HUES48 (cell line): ENCODE data around the gene TAF11.

Experiments used
- H3K27ac ChIP-seq: one replicate; pipeline ENCODE4 v1.7.0; 2013; ENCODE audit warnings: low read depth, low read length, inconsistent platforms
- H3K27me3 ChIP-seq: 2 replicates; pipeline ENCODE4 v1.6.1; 2013; ENCODE audit warnings: mild to moderate bottlenecking, low read length; ENCODE audit not compliant: control insufficient read depth, insufficient read depth
- H3K36me3 ChIP-seq: 2 replicates; pipeline ENCODE4 v1.6.1; 2013; ENCODE audit warnings: low read length; ENCODE audit not compliant: control insufficient read depth, insufficient read depth
- H3K4me1 ChIP-seq: 2 replicates; pipeline ENCODE4 v1.6.1; 2013; ENCODE audit warnings: mild to moderate bottlenecking, low read length; ENCODE audit not compliant: control insufficient read depth, insufficient read depth
- H3K4me3 ChIP-seq: 2 replicates; pipeline ENCODE4 v1.5.1; 2013; ENCODE audit warnings: mild to moderate bottlenecking, low read depth, low read length
- H3K9ac ChIP-seq: 2 replicates; pipeline ENCODE4 v1.6.1; 2013; ENCODE audit warnings: mild to moderate bottlenecking, low read depth, low read length, moderate library complexity
- H3K9me3 ChIP-seq: 2 replicates; pipeline ENCODE4 v1.6.1; 2013; ENCODE audit warnings: low read length; ENCODE audit not compliant: control insufficient read depth, insufficient read depth

Gene TAF11

GRCh38 chr6:34920097-34920496 lies 32.3 kb upstream of the TAF11 start:
- H3K27ac ChIP-seq, result no peak overlapping the region
- no peaks in the 10 kb centered on the region for H3K9me3 ChIP-seq
- H3K4me3 ChIP-seq, result no peak overlapping the region
- no peaks in the 10 kb centered on the region for H3K36me3 ChIP-seq
- peaks cover 12% of the 10 kb centered on the region; the same call in 1 of the 2 replicates for H3K4me1 ChIP-seq
- H3K27me3 ChIP-seq, result no peaks in the 10 kb centered on the region
- no peak overlapping the region for H3K9ac ChIP-seq

GRCh38 chr6:34919651-34920050 lies 31.8 kb upstream of the TAF11 start:
- no peak overlapping the region for H3K9ac ChIP-seq
- H3K27ac ChIP-seq, result no peak overlapping the region
- H3K27me3 ChIP-seq, result no peaks in the 10 kb centered on the region
- no peak overlapping the region for H3K4me3 ChIP-seq
- H3K36me3 ChIP-seq, result no peaks in the 10 kb centered on the region
- H3K9me3 ChIP-seq, result no peaks in the 10 kb centered on the region
- H3K4me1 ChIP-seq, result peaks cover 7% of the 10 kb centered on the region; the same call in 1 of the 2 replicates

- Histone ChIP-seq H3K36me3 (no peaks in the 10 kb centered on the region), H3K4me3 (no peak overlapping the region), H3K27ac (no peak overlapping the region), H3K9ac (no peak overlapping the region), H3K9me3 (no peaks in the 10 kb centered on the region), H3K4me1 (no peaks in the 10 kb centered on the region), H3K27me3 (no peaks in the 10 kb centered on the region)
Measured at GRCh38 chr6:34917626-34918285, 29.9 kb upstream of the TAF11 start.

- H3K4me1 ChIP-seq, result 0 out of 2 replicates have a peak, but pooled peaks cover 3% of the 10 kb centered on the region
- no peak overlapping the region for H3K27ac ChIP-seq
- no peak overlapping the region for H3K4me3 ChIP-seq
- no peaks in the 10 kb centered on the region for H3K9me3 ChIP-seq
- no peaks in the 10 kb centered on the region for H3K27me3 ChIP-seq
- H3K36me3 ChIP-seq, result no peaks in the 10 kb centered on the region
- no peak overlapping the region for H3K9ac ChIP-seq
Measured at GRCh38 chr6:34916348-34916967, 28.6 kb upstream of the TAF11 start.

- Histone ChIP-seq H3K4me1 (0 out of 2 replicates have a peak, but pooled peaks cover 9% of the 10 kb centered on the region), H3K4me3 (no peak overlapping the region), H3K36me3 (no peaks in the 10 kb centered on the region), H3K9me3 (no peaks in the 10 kb centered on the region), H3K27me3 (no peaks in the 10 kb centered on the region), H3K27ac (no peak overlapping the region), H3K9ac (no peak overlapping the region)
Measured at GRCh38 chr6:34914358-34914757, 26.5 kb upstream of the TAF11 start.

- Histone ChIP-seq H3K9me3 (no peaks in the 10 kb centered on the region), H3K27me3 (no peaks in the 10 kb centered on the region), H3K4me3 (no peak overlapping the region), H3K4me1 (0 out of 2 replicates have a peak, but pooled peaks cover 9% of the 10 kb centered on the region), H3K27ac (no peak overlapping the region), H3K36me3 (no peaks in the 10 kb centered on the region), H3K9ac (no peak overlapping the region)
Measured at GRCh38 chr6:34912715-34913464, 25.0 kb upstream of the TAF11 start.

- H3K4me3 ChIP-seq, result no peak overlapping the region
- no peaks in the 10 kb centered on the region for H3K9me3 ChIP-seq
- no peaks in the 10 kb centered on the region for H3K27me3 ChIP-seq
- H3K4me1 ChIP-seq, result 0 out of 2 replicates have a peak, but pooled peaks cover 9% of the 10 kb centered on the region
- H3K27ac ChIP-seq, result no peak overlapping the region
- no peaks in the 10 kb centered on the region for H3K36me3 ChIP-seq
- H3K9ac ChIP-seq, result no peak overlapping the region
Measured at GRCh38 chr6:34911822-34912221, 24.0 kb upstream of the TAF11 start.

- no peak overlapping the region for H3K4me3 ChIP-seq
- 0 out of 2 replicates have a peak, but pooled peaks cover 9% of the 10 kb centered on the region for H3K4me1 ChIP-seq
- no peaks in the 10 kb centered on the region for H3K27me3 ChIP-seq
- H3K27ac ChIP-seq, result no peak overlapping the region
- no peak overlapping the region for H3K9ac ChIP-seq
- H3K9me3 ChIP-seq, result no peaks in the 10 kb centered on the region
- no peaks in the 10 kb centered on the region for H3K36me3 ChIP-seq
Measured at GRCh38 chr6:34909320-34909883, 21.6 kb upstream of the TAF11 start.

- Histone ChIP-seq H3K4me1 (0 out of 2 replicates have a peak, but pooled peaks cover 9% of the 10 kb centered on the region), H3K27me3 (no peaks in the 10 kb centered on the region), H3K36me3 (no peaks in the 10 kb centered on the region), H3K9ac (no peak overlapping the region), H3K4me3 (no peak overlapping the region), H3K9me3 (no peaks in the 10 kb centered on the region), H3K27ac (no peak overlapping the region)
Measured at GRCh38 chr6:34908194-34908593, 20.4 kb upstream of the TAF11 start.

GRCh38 chr6:34906826-34907225 lies 19.0 kb upstream of the TAF11 start:
- 0 out of 2 replicates have a peak, but pooled peaks cover 9% of the 10 kb centered on the region for H3K4me1 ChIP-seq
- H3K4me3 ChIP-seq, result no peak overlapping the region
- no peak overlapping the region for H3K9ac ChIP-seq
- H3K36me3 ChIP-seq, result no peaks in the 10 kb centered on the region
- no peaks in the 10 kb centered on the region for H3K27me3 ChIP-seq
- H3K9me3 ChIP-seq, result no peaks in the 10 kb centered on the region
- H3K27ac ChIP-seq, result no peak overlapping the region
